ENCODE results near the gene C10orf143.
"Not testable (repeated sequence)": the region's sequence is repeated elsewhere in the genome, so short reads cannot be mapped to it uniquely, and the experiment has no call there.

C10orf143 gene

GRCh38 chr10:130036296-130037065 lies 74.1 kb downstream of the C10orf143 start:
- no peak for DNase-seq (ENCODE audit: low read depth in 3 of 3)

DNA sequence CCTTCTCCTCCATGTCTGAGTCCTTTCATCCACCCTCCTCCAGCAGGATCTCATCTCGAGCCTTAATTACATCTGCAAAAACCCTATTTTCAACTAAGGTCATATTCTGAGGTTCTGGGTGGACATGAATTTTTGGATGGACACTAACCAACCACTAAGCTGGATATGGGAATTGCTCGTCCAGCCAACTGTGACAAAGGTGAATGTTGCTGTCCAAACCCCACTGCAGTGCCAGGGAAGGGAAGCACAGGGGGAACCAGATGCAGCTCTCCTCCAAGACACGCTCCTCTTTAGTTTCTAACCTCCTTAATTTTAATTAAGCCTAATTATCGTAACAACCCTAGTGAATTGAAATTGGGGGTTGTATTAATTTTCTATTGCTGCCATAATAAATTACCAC lies 81.4 kb downstream of the C10orf143 start:
- no peak for DNase-seq (ENCODE audit: low read depth in 3 of 3)

GRCh38 chr10:130028465-130028819 lies 82.2 kb downstream of the C10orf143 start:
- no peak for DNase-seq (ENCODE audit: low read depth in 3 of 3)

DNA sequence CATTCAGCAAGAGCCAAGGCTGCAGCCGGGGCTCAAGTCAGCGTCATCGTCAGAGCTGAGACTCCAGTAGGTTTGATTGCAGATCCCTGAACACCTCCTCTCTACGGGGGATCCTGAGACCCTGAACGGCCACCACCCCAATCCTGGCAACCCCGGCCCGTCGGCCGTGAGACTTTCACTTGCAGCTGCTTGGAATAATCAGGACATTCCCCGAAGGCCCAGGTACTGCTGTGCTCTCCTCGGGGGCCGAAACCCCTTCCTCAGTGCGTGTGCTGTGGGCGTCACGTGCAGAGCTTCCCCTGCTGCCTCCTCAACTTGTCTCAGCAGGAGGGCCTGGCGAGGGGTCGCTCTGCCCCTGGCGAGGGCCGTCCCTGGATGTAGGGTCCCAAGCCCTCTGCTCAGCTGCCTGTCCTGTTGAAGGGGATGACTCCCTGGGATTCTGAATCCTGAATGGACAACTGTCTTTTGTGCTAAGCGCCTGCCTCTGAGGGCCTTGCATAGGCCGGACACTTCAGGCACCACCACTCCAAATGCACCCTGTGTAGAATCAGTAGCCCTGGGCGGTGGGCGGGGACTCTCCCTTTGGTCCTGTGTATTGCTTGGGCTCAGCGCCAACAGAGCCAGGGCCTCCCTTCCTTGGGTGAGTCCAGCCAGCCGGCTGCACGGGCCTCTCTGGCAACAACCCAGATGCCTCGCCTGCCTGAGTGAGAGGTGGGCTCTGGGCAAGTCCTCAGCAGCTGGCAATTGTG lies 82.7 kb downstream of the C10orf143 start:
- DNase-seq (ENCODE audit: low read depth in 3 of 3), result no peak

GRCh38 chr10:130026670-130027456 lies 83.8 kb downstream of the C10orf143 start:
- no peak for DNase-seq (ENCODE audit: low read depth in 3 of 3)

GRCh38 chr10:130025811-130026485 lies 84.7 kb downstream of the C10orf143 start:
- DNase-seq (ENCODE audit: low read depth in 3 of 3), result no peak

DNA sequence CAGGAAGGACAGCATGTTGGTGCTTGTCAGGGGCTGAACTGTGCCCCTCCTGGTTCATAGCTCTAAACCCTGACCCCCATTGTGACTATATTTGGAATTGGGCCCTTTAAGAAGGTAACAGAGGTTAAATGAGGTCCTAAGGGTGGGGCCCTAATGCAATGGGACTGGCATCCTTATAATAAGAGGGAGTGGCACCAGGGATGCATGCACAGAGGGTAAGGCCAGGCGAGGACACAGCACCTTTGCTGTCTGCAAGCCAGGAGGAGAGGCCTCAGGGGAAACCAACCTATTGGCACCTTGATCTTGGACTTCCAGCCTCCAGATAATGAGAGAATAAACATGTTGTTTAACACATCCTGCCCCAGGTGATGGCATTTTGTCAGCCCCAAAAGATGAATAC lies 85.3 kb downstream of the C10orf143 start:
- no peak for DNase-seq (ENCODE audit: low read depth in 3 of 3)

DNA sequence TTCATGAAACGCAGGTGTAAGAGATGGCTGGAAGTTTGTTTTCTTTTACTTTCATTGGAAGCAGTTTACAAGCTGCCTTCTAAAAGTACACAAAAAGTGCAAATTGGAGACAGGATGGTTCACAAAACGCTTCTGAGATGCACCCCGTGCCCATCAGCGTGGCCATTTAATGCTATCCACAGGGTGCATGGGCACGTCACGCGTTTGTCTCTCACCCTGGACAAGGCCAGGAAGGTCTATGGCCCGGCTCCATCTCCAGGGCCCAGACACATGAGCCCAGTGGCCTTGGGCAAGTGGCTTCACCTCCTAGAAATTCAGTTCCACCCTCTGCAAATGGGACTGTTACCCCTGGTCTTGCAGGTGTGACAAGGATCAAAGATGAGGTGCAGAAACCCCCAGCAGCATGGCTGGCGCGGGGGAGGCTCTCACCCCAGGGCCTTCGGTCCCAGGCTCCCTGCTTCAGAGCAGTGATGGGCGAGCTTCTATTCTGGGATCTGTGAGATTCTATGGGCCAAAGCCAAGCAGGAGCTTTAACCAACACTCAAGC lies 85.8 kb downstream of the C10orf143 start:
- no peak for DNase-seq (ENCODE audit: low read depth in 3 of 3)

- not testable (repeated sequence) for DNase-seq (ENCODE audit: low read depth in 3 of 3)
These were observed 86.3 kb downstream of the C10orf143 start for GRCh38 chr10:130024326-130024725.

DNA sequence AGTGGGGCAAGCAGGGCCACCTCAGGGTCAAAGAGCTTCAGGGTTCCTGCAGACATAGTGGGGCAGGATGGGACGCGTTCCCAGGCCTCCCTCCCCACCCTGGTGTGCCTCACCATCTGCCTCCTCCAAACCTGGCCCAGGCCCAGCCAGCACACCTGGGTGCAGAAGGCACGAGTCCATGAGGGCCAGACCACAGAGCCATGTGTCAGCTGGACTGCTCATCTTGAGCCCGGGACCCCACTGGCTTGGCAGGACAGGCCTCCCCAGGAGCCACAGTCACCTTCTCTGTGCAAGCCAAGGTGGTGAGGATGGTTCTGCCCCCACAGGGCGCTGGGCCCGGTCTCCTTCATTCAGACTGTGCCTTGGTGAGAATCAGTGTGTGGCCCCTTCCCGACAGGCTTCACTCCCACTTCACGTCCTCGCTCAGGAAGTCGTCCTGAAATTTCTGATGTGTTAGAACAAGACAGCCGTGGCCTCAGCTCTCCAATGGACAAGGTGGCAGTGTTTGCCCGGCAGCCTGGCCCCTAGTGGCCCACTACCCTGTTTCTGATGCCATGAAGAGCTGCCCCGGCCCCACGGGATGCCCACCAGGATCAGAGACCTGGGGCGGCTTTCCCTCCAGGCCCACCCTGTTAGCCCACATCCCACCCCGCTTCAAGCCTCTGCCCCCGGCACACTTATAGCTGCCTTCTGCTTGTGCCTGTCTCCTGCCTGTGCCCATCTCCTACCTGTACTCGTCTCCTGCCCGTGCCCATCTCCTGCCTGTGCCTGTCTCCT lies 87.0 kb downstream of the C10orf143 start:
- DNase-seq (ENCODE audit: low read depth in 3 of 3), result no peak

- no peak for DNase-seq (ENCODE audit: low read depth in 3 of 3)
These were observed 87.9 kb downstream of the C10orf143 start for GRCh38 chr10:130022511-130023299.

DNA sequence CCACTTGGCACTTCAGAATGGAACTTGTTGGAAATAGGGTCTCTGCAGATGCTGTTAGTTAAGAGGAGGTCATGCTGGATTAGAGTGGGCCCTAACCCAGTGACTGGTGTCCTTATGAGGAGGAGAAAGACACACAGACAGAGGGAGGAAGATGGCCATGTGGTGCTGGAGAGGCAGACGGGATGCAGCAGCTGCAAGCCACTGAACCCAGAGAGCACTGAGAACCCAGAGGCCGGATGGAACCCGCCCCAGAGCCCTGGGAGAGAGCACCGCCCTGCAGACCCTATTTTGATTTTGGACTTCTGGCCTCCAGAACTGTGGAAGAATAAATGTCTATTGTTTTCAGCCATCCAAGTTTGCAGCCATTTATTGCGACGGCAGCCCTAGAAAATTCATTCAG lies 88.5 kb downstream of the C10orf143 start:
- no peak for DNase-seq (ENCODE audit: low read depth in 3 of 3)

DNA sequence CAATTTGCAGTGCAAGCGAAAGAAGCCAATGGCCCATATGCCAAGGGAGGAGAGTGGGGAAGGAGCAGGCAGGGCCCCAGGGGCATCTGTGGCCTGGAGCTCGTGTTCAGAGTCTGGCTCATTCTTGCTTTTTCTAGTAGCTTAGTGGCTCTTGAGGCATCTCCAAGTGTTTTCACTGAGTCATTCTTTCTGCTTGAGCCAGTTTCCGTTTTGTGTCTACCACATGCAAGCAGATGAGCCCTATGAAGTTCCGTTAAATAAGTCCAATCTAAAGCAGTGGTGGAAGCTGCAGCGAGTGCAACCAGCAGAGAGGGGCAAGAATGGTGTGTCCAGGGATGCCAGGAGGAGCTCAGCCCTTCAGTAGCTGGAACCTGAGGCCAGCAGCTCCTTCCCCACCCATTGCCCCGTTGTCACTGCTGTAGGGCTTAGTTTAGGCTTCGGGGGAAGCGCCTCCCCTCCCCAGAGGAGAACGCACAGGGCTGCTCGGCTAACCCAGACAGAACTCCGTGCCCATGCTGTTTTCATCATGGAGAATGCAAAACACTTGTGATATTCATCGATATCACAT lies 89.2 kb downstream of the C10orf143 start:
- no peak for DNase-seq (ENCODE audit: low read depth in 3 of 3)

DNA sequence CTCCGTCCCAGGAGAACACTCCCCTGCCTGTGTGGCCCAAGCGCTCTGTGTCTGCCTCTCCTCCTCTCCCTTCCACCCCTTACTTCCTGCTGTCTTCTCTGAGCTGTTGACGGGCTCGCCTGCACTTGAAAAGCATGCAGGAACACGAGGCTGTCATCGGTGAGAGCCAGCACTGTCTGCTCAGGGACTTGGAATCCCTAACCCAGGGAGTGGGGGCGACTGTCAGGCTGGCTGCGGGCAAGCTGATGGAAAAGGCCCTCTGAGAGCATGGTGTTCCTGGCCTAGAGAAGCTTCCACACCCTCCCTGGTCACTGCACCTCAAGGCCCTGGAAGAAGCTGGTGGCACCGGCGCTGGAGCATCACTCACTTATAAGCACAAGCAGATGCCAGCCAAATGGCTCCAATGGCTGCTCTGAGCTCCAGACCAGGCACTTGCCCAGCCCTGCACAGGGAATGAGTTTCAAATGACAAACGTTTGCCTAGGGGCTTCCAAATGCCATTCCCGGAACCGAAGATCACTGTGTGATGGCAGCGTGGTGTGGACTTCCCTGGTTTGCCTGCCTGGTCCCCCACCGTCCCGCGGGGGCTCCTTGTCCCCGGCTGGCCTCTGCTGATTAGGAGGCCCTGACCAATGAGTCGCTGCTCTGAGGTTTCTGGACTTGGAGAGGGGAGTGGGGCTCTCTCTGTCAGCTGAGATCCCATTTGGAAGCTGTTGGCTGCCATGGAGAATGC lies 89.8 kb downstream of the C10orf143 start:
- DNase-seq (ENCODE audit: low read depth in 3 of 3), result no peak

GRCh38 chr10:130018730-130019185 lies 91.9 kb downstream of the C10orf143 start:
- DNase-seq (ENCODE audit: low read depth in 3 of 3), result no peak

GRCh38 chr10:130018265-130018664 lies 92.4 kb downstream of the C10orf143 start:
- DNase-seq (ENCODE audit: low read depth in 3 of 3), result no peak

DNA sequence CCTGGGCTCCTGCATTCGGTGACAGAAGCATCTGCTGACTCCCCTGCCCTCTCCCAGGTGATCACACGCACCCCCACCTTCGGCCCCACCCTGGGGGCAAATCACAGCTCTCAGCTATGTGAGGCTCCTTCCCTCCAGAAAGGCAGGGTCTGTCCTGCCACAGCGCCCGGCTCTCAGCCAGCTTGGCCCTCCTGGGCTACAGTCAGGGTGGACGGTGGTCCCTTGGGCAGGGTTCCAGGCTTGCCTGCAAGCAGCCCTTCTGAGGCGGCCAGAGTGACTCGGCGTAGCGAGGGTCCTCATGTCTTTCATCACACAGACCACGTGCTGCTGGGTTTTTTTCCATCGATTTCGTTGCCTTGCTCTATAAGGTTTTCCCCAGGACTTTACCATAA lies 93.0 kb downstream of the C10orf143 start:
- no peak for DNase-seq (ENCODE audit: low read depth in 3 of 3)

GRCh38 chr10:130016993-130017630 lies 93.5 kb downstream of the C10orf143 start:
- no peak for DNase-seq (ENCODE audit: low read depth in 3 of 3)

All from stimulated activated CD4-positive, alpha-beta T cell treated with anti-CD3 and anti-CD28 coated beads, TNF-alpha, amount 100 ng/mL, for 24 hours (primary cell).